Measurements from ENCODE around the gene SPTBN2.

DNA sequence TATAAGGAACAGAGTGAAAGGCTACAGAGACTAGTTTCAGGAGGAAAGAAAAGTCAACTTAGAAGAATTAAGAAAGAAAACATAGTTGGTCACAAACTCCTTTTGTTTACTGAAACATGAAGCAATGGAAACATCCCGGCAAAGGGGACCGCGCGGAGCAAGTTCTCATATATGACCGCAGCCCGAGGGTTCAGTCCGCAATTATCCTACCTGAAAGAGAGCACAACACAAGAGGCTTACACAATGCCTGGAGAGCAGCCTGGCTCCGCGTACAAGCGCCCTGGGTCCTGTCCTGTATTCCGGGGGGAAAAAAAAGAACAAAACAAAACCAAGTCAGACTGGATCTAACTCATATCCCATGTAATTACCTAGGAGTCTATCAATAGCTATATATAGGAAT, 63.6 kb downstream of the SPTBN2 start:
- TF ChIP-seq, protein P1, sequence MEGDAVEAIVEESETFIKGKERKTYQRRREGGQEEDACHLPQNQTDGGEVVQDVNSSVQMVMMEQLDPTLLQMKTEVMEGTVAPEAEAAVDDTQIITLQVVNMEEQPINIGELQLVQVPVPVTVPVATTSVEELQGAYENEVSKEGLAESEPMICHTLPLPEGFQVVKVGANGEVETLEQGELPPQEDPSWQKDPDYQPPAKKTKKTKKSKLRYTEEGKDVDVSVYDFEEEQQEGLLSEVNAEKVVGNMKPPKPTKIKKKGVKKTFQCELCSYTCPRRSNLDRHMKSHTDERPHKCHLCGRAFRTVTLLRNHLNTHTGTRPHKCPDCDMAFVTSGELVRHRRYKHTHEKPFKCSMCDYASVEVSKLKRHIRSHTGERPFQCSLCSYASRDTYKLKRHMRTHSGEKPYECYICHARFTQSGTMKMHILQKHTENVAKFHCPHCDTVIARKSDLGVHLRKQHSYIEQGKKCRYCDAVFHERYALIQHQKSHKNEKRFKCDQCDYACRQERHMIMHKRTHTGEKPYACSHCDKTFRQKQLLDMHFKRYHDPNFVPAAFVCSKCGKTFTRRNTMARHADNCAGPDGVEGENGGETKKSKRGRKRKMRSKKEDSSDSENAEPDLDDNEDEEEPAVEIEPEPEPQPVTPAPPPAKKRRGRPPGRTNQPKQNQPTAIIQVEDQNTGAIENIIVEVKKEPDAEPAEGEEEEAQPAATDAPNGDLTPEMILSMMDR (IDR thresholded peaks at IDR 0.05) = no peak
- TF ChIP-seq POLR2A (IDR thresholded peaks at IDR 0.05) = no peak
- TF ChIP-seq EP300 (IDR thresholded peaks at IDR 0.05) = no peak

Measured in ovary (tissue), 3 donors.